ENCODE measurements around the gene A4GALT.

Gene A4GALT

GRCh38 chr22:42717197-42717928 is 3.3 kb downstream of the A4GALT start:
- H3K27ac ChIP-seq (ENCODE audit: low read depth, low read length, severe bottlenecking) = no peak overlapping the region
- no peak overlapping the region for H3K4me3 ChIP-seq (ENCODE audit: extremely low read depth, insufficient read depth, low read length, poor library complexity, severe bottlenecking)
- 31 to 43% methylated on average over 6 to 7 of the region's 8 CpGs for WGBS, 2 experiments (ENCODE audit: insufficient coverage in 2 of 2)

GRCh38 chr22:42716649-42717127 is 4.0 kb downstream of the A4GALT start:
- H3K9me3 ChIP-seq (ENCODE audit: control insufficient read depth, low read length) = no peaks in the 10 kb centered on the region
- no peak overlapping the region for H3K27ac ChIP-seq (ENCODE audit: low read depth, low read length, severe bottlenecking)
- WGBS, 2 experiments (ENCODE audit: insufficient coverage in 2 of 2) = 96 to 100% methylated on average over 4 to 5 of the region's 5 CpGs
- H3K4me3 ChIP-seq (ENCODE audit: extremely low read depth, insufficient read depth, low read length, poor library complexity, severe bottlenecking) = no peak overlapping the region
- peaks cover 9% of the 10 kb centered on the region for H3K4me1 ChIP-seq (ENCODE audit: control insufficient read depth, insufficient read depth, low read length, poor library complexity, severe bottlenecking)
- H3K36me3 ChIP-seq (ENCODE audit: control insufficient read depth, insufficient read depth, low read length) = no peaks in the 10 kb centered on the region

More at GRCh38 chr22:42717197-42717928, 3.3 kb downstream of the A4GALT start:
- no peaks in the 10 kb centered on the region for H3K36me3 ChIP-seq (ENCODE audit: control insufficient read depth, insufficient read depth, low read length)
- peaks cover 7% of the 10 kb centered on the region for H3K4me1 ChIP-seq (ENCODE audit: control insufficient read depth, insufficient read depth, low read length, poor library complexity, severe bottlenecking)
- H3K9me3 ChIP-seq (ENCODE audit: control insufficient read depth, low read length) = no peaks in the 10 kb centered on the region

- Histone ChIP-seq H3K4me1 (ENCODE audit: control insufficient read depth, insufficient read depth, low read length, poor library complexity, severe bottlenecking) (peaks cover 9% of the 10 kb centered on the region), H3K36me3 (ENCODE audit: control insufficient read depth, insufficient read depth, low read length) (no peaks in the 10 kb centered on the region), H3K27ac (ENCODE audit: low read depth, low read length, severe bottlenecking) (no peak overlapping the region), H3K9me3 (ENCODE audit: control insufficient read depth, low read length) (no peaks in the 10 kb centered on the region), H3K4me3 (ENCODE audit: extremely low read depth, insufficient read depth, low read length, poor library complexity, severe bottlenecking) (no peak overlapping the region)
- WGBS, 2 experiments (ENCODE audit: insufficient coverage in 2 of 2) = 93 to 95% methylated on average over 4 to 5 of the region's 6 CpGs
These were observed 4.4 kb downstream of the A4GALT start for GRCh38 chr22:42716221-42716620.

- 79 to 94% methylated on average over 3 of the region's 4 CpGs for WGBS, 2 experiments (ENCODE audit: insufficient coverage in 2 of 2)
- Histone ChIP-seq H3K36me3 (ENCODE audit: control insufficient read depth, insufficient read depth, low read length) (no peaks in the 10 kb centered on the region), H3K4me3 (ENCODE audit: extremely low read depth, insufficient read depth, low read length, poor library complexity, severe bottlenecking) (no peak overlapping the region), H3K27ac (ENCODE audit: low read depth, low read length, severe bottlenecking) (no peak overlapping the region), H3K4me1 (ENCODE audit: control insufficient read depth, insufficient read depth, low read length, poor library complexity, severe bottlenecking) (peaks cover 9% of the 10 kb centered on the region), H3K9me3 (ENCODE audit: control insufficient read depth, low read length) (no peaks in the 10 kb centered on the region)
These were observed 5.8 kb downstream of the A4GALT start for GRCh38 chr22:42714768-42715390.

- no peaks in the 10 kb centered on the region for H3K36me3 ChIP-seq (ENCODE audit: control insufficient read depth, insufficient read depth, low read length)
- no peak overlapping the region for H3K4me3 ChIP-seq (ENCODE audit: extremely low read depth, insufficient read depth, low read length, poor library complexity, severe bottlenecking)
- no peak overlapping the region for H3K27ac ChIP-seq (ENCODE audit: low read depth, low read length, severe bottlenecking)
- peaks cover 9% of the 10 kb centered on the region for H3K4me1 ChIP-seq (ENCODE audit: control insufficient read depth, insufficient read depth, low read length, poor library complexity, severe bottlenecking)
- WGBS, 2 experiments (ENCODE audit: insufficient coverage in 2 of 2) = 92 to 93% methylated on average over 3 to 7 of the region's 7 CpGs
- no peaks in the 10 kb centered on the region for H3K9me3 ChIP-seq (ENCODE audit: control insufficient read depth, low read length)
These were observed 6.4 kb downstream of the A4GALT start for GRCh38 chr22:42714308-42714707.

GRCh38 chr22:42711895-42712837 is 8.5 kb downstream of the A4GALT start:
- Histone ChIP-seq H3K4me1 (ENCODE audit: control insufficient read depth, insufficient read depth, low read length, poor library complexity, severe bottlenecking) (peaks cover 8% of the 10 kb centered on the region), H3K27ac (ENCODE audit: low read depth, low read length, severe bottlenecking) (no peak overlapping the region), H3K4me3 (ENCODE audit: extremely low read depth, insufficient read depth, low read length, poor library complexity, severe bottlenecking) (no peak overlapping the region), H3K36me3 (ENCODE audit: control insufficient read depth, insufficient read depth, low read length) (no peaks in the 10 kb centered on the region), H3K9me3 (ENCODE audit: control insufficient read depth, low read length) (no peaks in the 10 kb centered on the region)
- whole genome bisulfite sequencing, 2 experiments (ENCODE audit: insufficient coverage in 2 of 2) = 89 to 95% methylated on average over 17 to 18 of the region's 19 CpGs

GRCh38 chr22:42711281-42711731 is 9.4 kb downstream of the A4GALT start:
- 90 to 96% methylated on average over 2 to 3 of the region's 3 CpGs for WGBS, 2 experiments (ENCODE audit: insufficient coverage in 2 of 2)
- Histone ChIP-seq H3K27ac (ENCODE audit: low read depth, low read length, severe bottlenecking) (no peak overlapping the region), H3K4me1 (ENCODE audit: control insufficient read depth, insufficient read depth, low read length, poor library complexity, severe bottlenecking) (peaks cover 3% of the 10 kb centered on the region), H3K36me3 (ENCODE audit: control insufficient read depth, insufficient read depth, low read length) (no peaks in the 10 kb centered on the region), H3K9me3 (ENCODE audit: control insufficient read depth, low read length) (no peaks in the 10 kb centered on the region), H3K4me3 (ENCODE audit: extremely low read depth, insufficient read depth, low read length, poor library complexity, severe bottlenecking) (no peak overlapping the region)

GRCh38 chr22:42708417-42708816 is 12.3 kb downstream of the A4GALT start:
- 100% methylated on average over 1 of the region's 3 CpGs; no CpG with 5 or more reads in 1 of the 2 experiments for WGBS, 2 experiments (ENCODE audit: insufficient coverage in 2 of 2)
- Histone ChIP-seq H3K4me3 (ENCODE audit: extremely low read depth, insufficient read depth, low read length, poor library complexity, severe bottlenecking) (no peak overlapping the region), H3K36me3 (ENCODE audit: control insufficient read depth, insufficient read depth, low read length) (no peaks in the 10 kb centered on the region), H3K27ac (ENCODE audit: low read depth, low read length, severe bottlenecking) (no peak overlapping the region), H3K4me1 (ENCODE audit: control insufficient read depth, insufficient read depth, low read length, poor library complexity, severe bottlenecking) (peaks cover 3% of the 10 kb centered on the region), H3K9me3 (ENCODE audit: control insufficient read depth, low read length) (no peaks in the 10 kb centered on the region)

- H3K36me3 ChIP-seq (ENCODE audit: control insufficient read depth, insufficient read depth, low read length) = no peaks in the 10 kb centered on the region
- no peak overlapping the region for H3K27ac ChIP-seq (ENCODE audit: low read depth, low read length, severe bottlenecking)
- WGBS, 2 experiments (ENCODE audit: insufficient coverage in 2 of 2) = 86 to 100% methylated on average over 2 of the region's 2 CpGs
- no peak overlapping the region for H3K4me3 ChIP-seq (ENCODE audit: extremely low read depth, insufficient read depth, low read length, poor library complexity, severe bottlenecking)
- H3K9me3 ChIP-seq (ENCODE audit: control insufficient read depth, low read length) = no peaks in the 10 kb centered on the region
- peaks cover 3% of the 10 kb centered on the region for H3K4me1 ChIP-seq (ENCODE audit: control insufficient read depth, insufficient read depth, low read length, poor library complexity, severe bottlenecking)
These were observed 13.2 kb downstream of the A4GALT start for GRCh38 chr22:42707496-42707895.

GRCh38 chr22:42704896-42705295 is 15.8 kb downstream of the A4GALT start:
- whole genome bisulfite sequencing, 2 experiments (ENCODE audit: insufficient coverage in 2 of 2) = 92 to 100% methylated on average over 2 of the region's 4 CpGs
- H3K4me3 ChIP-seq (ENCODE audit: extremely low read depth, insufficient read depth, low read length, poor library complexity, severe bottlenecking) = no peak overlapping the region

More at GRCh38 chr22:42704896-42705295, 15.8 kb downstream of the A4GALT start:
- Histone ChIP-seq H3K36me3 (ENCODE audit: control insufficient read depth, insufficient read depth, low read length) (no peaks in the 10 kb centered on the region), H3K27ac (ENCODE audit: low read depth, low read length, severe bottlenecking) (no peak overlapping the region), H3K4me1 (ENCODE audit: control insufficient read depth, insufficient read depth, low read length, poor library complexity, severe bottlenecking) (no peaks in the 10 kb centered on the region), H3K9me3 (ENCODE audit: control insufficient read depth, low read length) (no peaks in the 10 kb centered on the region)
